Measurements from ENCODE around the gene KCND1.

KCND1 gene

GRCh38 chrX:48937054-48937907, 34.4 kb downstream of the KCND1 start:
- peak; percentile 91 for DNase-seq (ENCODE audit: low read depth)

- DNase-seq (ENCODE audit: low read depth): no peak
Observed at GRCh38 chrX:48936429-48937053, 35.1 kb downstream of the KCND1 start.

GRCh38 chrX:48935301-48935670, 36.4 kb downstream of the KCND1 start:
- no peak for DNase-seq (ENCODE audit: low read depth)

- no peak for DNase-seq (ENCODE audit: low read depth)
Observed at GRCh38 chrX:48934581-48935300, 36.9 kb downstream of the KCND1 start.

- no peak for DNase-seq (ENCODE audit: low read depth)
Observed at GRCh38 chrX:48933757-48934156, 37.9 kb downstream of the KCND1 start.

GRCh38 chrX:48927736-48928382, 43.8 kb downstream of the KCND1 start:
- no peak for DNase-seq (ENCODE audit: low read depth)

GRCh38 chrX:48927123-48927522, 44.5 kb downstream of the KCND1 start:
- no peak for DNase-seq (ENCODE audit: low read depth)

- no peak for DNase-seq (ENCODE audit: low read depth)
Observed at GRCh38 chrX:48924270-48924669, 47.4 kb downstream of the KCND1 start.

- DNase-seq (ENCODE audit: low read depth): no peak
Observed at GRCh38 chrX:48923771-48924170, 47.9 kb downstream of the KCND1 start.

- DNase-seq (ENCODE audit: low read depth): no peak
Observed at GRCh38 chrX:48920718-48921104, 50.9 kb downstream of the KCND1 start.

GRCh38 chrX:48919947-48920717, 51.5 kb downstream of the KCND1 start:
- DNase-seq (ENCODE audit: low read depth): no peak

GRCh38 chrX:48919360-48919841, 52.2 kb downstream of the KCND1 start:
- DNase-seq (ENCODE audit: low read depth): no peak

GRCh38 chrX:48918643-48919340, 52.9 kb downstream of the KCND1 start, which contains the start of gene PIM2:
TSS of gene PIM2 (minus strand) at chrX:48919024. CDS start at chrX:48918834, 190 bp downstream.
- peak; percentile 83 for DNase-seq (ENCODE audit: low read depth)

- no peak for DNase-seq (ENCODE audit: low read depth)
Observed at GRCh38 chrX:48918301-48918642, 53.4 kb downstream of the KCND1 start.

GRCh38 chrX:48917139-48918001, 54.3 kb downstream of the KCND1 start:
- DNase-seq (ENCODE audit: low read depth): peak; percentile 78

- DNase-seq (ENCODE audit: low read depth): no peak
Observed at GRCh38 chrX:48914593-48915493, 56.8 kb downstream of the KCND1 start.

GRCh38 chrX:48913605-48914366, 57.9 kb downstream of the KCND1 start:
- no peak for DNase-seq (ENCODE audit: low read depth)

All from activated gamma-delta T cell treated with anti-CD3 and anti-CD28 coated beads, Interleukin-2, amount 50 U/mL, for 16 hours (primary cell).